Type B pancreatic cell (in vitro differentiated cells): Measurements from ENCODE around the gene BBLN. TPM values are rescaled to one million over a fixed set of nuclear protein-coding genes. Genes with fewer than 3 reads are reported as not detected.

ENCODE experiments used
- DNase-seq: peaks from one replicate; pipeline ENCODE4 v3.0.0; 2021; ENCODE audit warnings: mixed read lengths; ENCODE audit not compliant: unreplicated experiment; ENCODE audit errors: extremely low spot score
- H3K27ac Mint-ChIP-seq: 2 replicates; pipeline ENCODE4 v1.8.0; 2021; ENCODE audit warnings: mild to moderate bottlenecking, mixed read lengths
- H3K27me3 Mint-ChIP-seq: 2 replicates; pipeline ENCODE4 v1.8.0; 2021; ENCODE audit warnings: mixed read lengths
- H3K36me3 Mint-ChIP-seq: 2 replicates; pipeline ENCODE4 v1.8.0; 2021; ENCODE audit warnings: mixed read lengths
- H3K4me1 Mint-ChIP-seq: one replicate; pipeline ENCODE4 v1.8.0; 2021; ENCODE audit warnings: mixed read lengths; ENCODE audit not compliant: unreplicated experiment
- H3K4me3 Mint-ChIP-seq: 2 replicates; pipeline ENCODE4 v1.8.0; 2021; ENCODE audit warnings: mild to moderate bottlenecking, mixed read lengths
- H3K9me3 Mint-ChIP-seq: 2 replicates; pipeline ENCODE4 v1.8.0; 2021; ENCODE audit warnings: mixed read lengths
- CTCF ChIP-seq: fragments of 200-600 bp; sonication (generic); conservative IDR thresholded peaks from 2 replicates; pipeline ENCODE4 v1.5.0; 2021; ENCODE audit warnings: antibody characterized with exemption, mild to moderate bottlenecking
- total RNA-seq: library from RNA; stranded (reverse); gene quantifications from 2 replicates; pipeline ENCODE4 v1.2.1, GENCODE V29; 2021; ENCODE audit warnings: low replicate concordance

Gene BBLN
- total RNA-seq, 1 donor from 2014 or later: 108 TPM

- Mint-ChIP-seq H3K27me3 (no peaks in the 10 kb centered on the region), H3K4me3 (no peak overlapping the region), H3K4me1 (peaks cover 6% of the 10 kb centered on the region), H3K27ac (no peak overlapping the region), H3K9me3 (no peaks in the 10 kb centered on the region), H3K36me3 (peaks cover 3% of the 10 kb centered on the region)
- no peak for DNase-seq
- TF ChIP-seq CTCF: no peak
Measured at GRCh38 chr9:128120061-128120740, 39.9 kb upstream of the BBLN start.

GRCh38 chr9:128120741-128121465 lies 39.2 kb upstream of the BBLN start:
- DNase-seq: no peak
- Mint-ChIP-seq H3K4me3 (no peak overlapping the region), H3K4me1 (peaks cover 9% of the 10 kb centered on the region), H3K27me3 (no peaks in the 10 kb centered on the region), H3K9me3 (no peaks in the 10 kb centered on the region), H3K36me3 (peaks cover 3% of the 10 kb centered on the region), H3K27ac (no peak overlapping the region)
- no peak for TF ChIP-seq CTCF

GRCh38 chr9:128121466-128121810 lies 38.6 kb upstream of the BBLN start:
- peaks cover 3% of the 10 kb centered on the region for H3K36me3 Mint-ChIP-seq
- peaks cover 15% of the 10 kb centered on the region for H3K4me1 Mint-ChIP-seq
- no peak overlapping the region for H3K27ac Mint-ChIP-seq
- H3K4me3 Mint-ChIP-seq: no peak overlapping the region
- no peak for TF ChIP-seq CTCF
- H3K9me3 Mint-ChIP-seq: no peaks in the 10 kb centered on the region
- no peak for DNase-seq
- no peaks in the 10 kb centered on the region for H3K27me3 Mint-ChIP-seq

GRCh38 chr9:128121924-128122808 lies 37.9 kb upstream of the BBLN start:
- Mint-ChIP-seq H3K36me3 (peaks cover 3% of the 10 kb centered on the region), H3K27me3 (no peaks in the 10 kb centered on the region), H3K4me3 (no peak overlapping the region), H3K27ac (no peak overlapping the region), H3K9me3 (no peaks in the 10 kb centered on the region), H3K4me1 (peaks cover 15% of the 10 kb centered on the region)
- TF ChIP-seq CTCF: no peak
- DNase-seq: no peak

GRCh38 chr9:128122809-128123175 lies 37.3 kb upstream of the BBLN start:
- H3K4me1 Mint-ChIP-seq: peaks cover 11% of the 10 kb centered on the region

More at GRCh38 chr9:128122809-128123175, 37.3 kb upstream of the BBLN start:
- DNase-seq: no peak
- no peak for TF ChIP-seq CTCF
- Mint-ChIP-seq H3K9me3 (no peaks in the 10 kb centered on the region), H3K36me3 (no peaks in the 10 kb centered on the region), H3K4me3 (no peak overlapping the region), H3K27ac (no peak overlapping the region), H3K27me3 (no peaks in the 10 kb centered on the region)
